Kidney glomerular epithelial cell (primary cell): ENCODE data around the gene FTO.

Experiments
- DNase-seq: peaks from one replicate; lab custom pipeline; 2025; lab: John Stamatoyannopoulos, UW

FTO gene

GRCh38 chr16:54055864-54056263, 351.9 kb downstream of the FTO start:
- no peak for DNase-seq

DNA sequence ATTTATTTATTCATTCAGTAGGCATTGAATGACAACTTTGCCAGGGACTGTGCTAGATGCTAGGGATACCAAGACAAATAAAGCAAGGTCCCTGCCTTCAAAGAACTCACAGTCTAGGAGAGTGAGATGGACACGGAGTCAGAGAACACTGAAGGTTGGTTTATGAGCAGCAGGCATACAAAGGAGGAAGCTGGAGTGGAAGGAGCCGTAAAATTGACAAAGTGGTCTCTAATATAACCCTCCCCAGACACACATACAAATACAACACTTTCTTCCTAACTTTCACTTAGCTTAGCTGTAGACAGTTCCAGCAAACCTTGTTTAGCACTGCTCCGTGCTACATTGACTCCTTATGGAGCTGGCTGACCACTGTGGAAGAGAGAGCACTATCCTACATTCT, 353.0 kb downstream of the FTO start:
- DNase-seq, result no peak

DNA sequence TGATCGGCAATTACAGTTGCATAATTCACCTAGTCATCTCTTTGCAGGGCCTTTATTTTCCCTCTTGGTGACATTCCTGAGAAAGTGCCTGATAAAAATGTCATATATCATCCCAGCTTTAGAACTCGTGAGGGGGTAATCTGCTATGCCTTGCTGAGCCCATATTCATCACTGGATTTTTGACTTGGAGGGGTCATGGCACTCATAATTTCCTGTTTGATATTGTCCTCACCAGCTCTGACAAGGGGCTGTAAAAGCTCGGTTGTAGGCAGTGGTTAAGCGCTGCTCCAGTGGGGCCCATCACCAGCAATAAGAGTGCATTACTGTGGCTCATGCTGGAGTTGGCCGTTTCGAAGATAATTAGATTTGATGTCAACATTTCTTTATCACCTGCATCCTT, 355.4 kb downstream of the FTO start:
- DNase-seq, result no peak

DNA sequence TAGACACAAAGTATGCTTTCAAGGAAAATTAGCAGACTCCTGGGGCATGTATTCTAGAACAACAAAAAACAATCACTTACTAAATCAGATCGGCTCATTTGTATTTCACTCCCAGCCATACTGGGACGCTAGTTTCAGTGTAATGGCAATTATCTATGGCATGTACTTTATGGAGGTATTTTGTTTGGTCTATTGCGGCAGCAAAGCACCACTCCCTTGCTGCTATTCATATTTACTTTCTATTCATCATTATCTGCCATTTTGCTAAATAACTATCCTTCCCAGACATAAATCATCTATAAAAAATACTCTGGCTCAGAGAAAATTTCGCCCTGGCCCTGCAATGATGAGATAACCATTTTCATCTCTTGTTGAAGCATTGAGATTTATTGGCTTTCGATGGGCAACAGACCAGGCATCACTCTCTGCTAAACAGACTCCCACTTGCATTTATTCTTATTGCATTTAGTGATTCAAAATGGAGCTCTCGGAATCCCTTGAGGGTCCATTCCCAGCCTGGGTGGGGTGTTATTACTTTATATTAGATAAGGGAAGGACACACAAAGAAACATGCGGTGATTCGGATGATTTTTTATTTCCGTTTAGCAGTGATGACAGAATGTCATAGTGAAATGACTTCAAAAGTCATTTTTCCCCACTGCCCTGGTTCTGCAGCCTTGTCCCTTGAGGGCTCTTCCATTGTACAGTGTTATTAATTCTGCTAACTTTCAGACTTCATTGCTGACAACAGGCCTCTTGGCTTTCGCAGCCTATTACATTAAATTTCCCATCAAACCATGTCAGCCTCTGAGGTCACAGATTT, 356.9 kb downstream of the FTO start:
- no peak for DNase-seq

DNA sequence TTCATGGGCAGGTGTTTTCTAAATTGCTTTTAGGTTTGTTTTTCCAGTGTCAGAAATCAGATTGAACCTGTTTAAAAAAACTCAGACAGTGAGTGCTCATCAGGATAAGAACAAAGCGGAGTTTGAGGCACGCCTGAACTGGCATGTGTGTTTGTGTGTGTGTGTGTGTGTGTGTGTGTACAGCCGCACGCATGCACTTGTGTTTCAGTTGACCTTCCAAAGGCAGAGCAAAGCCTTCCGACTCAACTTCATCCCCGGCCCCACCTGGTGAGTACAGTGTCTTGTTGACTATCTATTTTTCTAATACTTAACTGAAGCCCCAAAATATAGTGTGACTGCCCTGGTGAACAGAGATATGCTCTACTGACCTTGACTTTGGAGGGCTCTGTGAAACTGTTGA, 357.5 kb downstream of the FTO start:
- no peak for DNase-seq

- no peak for DNase-seq
These were observed 358.7 kb downstream of the FTO start for GRCh38 chr16:54062361-54063278.

GRCh38 chr16:54063279-54063773, 359.4 kb downstream of the FTO start:
- DNase-seq, result no peak

- DNase-seq, result no peak
These were observed 362.6 kb downstream of the FTO start for GRCh38 chr16:54066451-54067105.

DNA sequence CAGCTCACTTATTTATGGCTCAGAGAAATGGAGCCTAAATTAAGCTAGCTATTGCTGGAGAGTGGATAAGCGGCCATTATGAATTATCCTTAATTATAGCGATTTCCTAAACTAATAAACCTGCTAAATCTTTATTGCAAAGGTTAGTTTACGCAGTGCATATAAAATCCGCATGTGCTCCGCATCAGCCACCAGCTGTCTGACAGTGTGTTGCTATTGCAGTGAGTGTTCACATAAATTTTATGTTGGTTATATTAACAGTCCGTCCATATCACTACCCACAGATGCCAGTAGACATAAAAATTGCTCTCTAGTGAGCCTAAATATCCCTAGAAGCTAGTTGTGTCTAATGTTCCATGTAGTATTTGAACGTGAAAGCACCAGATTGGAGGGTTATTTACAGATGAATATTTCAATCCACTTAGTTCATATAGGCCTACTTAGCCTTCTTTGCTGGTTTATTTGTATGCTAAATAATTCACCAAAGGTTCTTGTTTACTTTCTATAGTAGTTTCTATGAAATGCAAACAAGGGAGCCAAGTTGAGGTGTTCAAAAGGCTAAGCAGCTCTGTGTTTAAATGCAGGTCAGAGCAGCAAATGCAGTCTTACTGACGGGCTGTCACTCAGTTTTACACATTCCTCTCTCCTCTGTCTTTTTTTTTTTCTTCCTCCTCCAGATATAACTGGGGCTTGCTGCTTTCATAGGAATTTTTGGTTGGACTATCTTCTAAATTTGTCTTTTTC, 363.5 kb downstream of the FTO start:
- DNase-seq, result no peak

GRCh38 chr16:54068212-54068611, 364.3 kb downstream of the FTO start:
- DNase-seq, result no peak

DNA sequence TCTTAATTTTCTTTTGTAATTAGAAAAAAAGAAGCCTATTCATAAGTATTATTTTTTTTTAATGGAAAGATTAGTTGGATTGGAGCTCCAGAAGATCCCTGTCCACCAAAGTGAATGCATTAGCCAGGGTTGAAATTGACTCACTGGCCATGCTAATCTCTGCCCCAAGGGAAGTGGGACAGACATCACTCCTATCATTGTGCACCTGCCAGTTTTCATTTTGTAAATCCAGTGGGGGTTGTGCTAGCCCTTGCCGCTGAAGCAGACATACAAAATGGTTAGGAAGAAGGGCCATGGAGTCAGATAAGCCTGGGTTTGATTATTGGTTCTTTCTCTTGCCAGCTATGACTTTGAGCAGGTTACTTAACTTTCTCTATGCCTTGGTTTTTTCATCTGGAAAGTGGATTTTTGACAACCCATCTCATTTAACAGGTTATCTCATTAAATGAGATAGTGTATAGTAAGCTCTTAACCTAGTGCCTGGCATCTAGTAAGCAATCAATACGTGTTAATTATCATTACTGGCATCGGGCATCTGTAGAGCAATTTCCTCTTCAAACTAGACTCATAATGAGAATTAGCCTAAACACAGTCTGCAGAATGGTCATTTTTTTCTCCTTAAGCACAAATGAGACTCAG, 365.8 kb downstream of the FTO start:
- no peak for DNase-seq

- no peak for DNase-seq
These were observed 366.9 kb downstream of the FTO start for GRCh38 chr16:54070789-54071343.

DNA sequence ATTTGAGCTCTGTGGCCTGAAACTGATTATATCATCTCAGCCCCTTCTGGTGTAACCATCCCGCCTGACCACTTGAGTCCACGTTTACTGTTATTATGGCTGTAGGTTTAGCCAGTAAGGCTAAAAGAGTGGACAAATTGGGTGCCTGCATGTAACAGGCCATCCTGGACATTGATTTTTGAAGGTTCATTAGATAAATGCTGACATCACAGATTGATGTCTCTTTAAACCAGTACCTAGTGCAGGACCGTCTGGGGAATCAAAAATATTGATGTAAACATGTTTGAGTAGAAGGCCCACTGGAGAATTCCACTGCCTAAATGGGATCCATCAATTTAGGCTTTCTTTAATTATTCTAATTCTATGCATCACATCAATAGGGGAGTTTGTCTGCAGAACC, 367.6 kb downstream of the FTO start:
- no peak for DNase-seq

- DNase-seq, result no peak
These were observed 368.3 kb downstream of the FTO start for GRCh38 chr16:54072237-54072636.

DNA sequence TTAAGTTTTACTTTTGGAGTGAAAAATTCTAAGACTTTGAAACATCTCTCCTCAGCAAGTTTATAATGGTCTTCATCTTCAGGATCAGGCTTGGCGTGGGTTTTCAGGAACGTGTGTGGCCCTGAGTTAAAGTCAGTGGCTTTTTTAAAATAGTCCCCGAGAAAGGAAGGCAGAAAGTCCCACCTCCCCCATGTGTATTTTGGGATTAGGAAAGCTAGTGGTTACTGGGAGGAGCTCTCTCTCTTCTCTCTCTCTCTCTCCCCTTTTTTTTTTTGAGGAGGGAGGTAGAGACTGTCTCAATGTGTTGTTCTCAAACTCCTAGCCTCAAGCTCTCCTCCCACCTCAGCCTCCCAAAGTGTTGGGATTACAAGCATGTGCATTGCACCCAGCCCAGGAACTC, 369.4 kb downstream of the FTO start:
- no peak for DNase-seq

- no peak for DNase-seq
These were observed 371.5 kb downstream of the FTO start for GRCh38 chr16:54075446-54075845.

DNA sequence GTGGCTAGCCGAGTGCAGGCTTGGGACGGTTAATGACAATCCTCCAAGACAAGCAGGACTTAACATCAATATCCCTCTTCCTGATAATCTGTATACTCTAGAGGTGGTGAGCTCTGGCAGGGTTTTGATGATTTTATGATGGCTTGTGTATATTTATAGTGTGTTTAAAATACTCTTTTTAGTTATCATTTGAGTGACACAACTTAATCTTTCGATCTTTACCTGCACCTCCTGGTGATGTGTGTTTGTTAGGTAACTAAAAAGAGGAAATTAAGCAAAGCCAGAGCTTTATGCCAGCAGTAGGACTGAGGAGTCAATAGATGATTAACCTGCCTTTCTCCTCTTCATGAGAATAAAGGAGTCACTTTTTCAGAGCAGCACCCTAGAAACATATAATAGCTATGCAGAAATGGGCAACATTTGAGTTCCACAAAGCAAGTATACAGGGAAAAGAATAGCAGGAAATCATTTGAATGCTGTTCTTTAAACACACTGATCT, 372.1 kb downstream of the FTO start:
- DNase-seq, result peak; percentile 2

DNA sequence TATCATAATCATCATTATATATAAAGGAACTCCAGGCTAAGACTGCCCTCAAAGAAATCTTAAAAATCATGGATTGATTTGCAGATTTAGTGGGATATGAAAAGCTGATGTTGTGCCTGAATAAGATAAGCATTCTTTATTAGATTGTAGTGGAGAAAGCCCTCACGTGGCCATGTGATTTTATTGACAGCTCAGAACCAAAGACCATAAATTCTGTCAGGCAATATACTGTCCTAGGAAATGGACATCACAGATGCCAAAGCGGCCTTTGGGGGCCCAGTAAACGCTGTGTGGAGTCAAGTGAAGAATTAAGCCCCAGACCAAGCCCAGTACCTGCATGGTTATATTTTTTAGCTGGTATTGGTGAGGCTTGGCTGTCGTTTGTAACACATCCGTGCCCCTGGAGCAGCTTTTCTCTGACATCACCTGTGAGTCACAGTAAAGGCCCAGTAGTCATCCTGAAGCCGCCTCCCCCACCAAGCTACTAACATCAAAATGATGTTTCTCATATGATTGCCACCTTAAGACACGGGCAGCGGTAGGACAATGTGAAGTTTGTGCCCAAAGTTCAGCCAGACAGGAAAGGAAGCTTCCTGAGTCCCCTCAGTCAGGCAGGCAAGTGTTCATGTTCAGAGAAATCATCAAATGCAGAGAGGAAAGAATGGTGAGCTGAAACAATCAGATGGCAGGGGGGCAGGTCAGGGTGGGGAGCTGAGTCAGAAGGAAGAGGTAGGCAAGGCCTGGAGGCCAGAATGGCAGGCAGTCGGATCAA, 373.3 kb downstream of the FTO start:
- DNase-seq, result peak; percentile 47

DNA sequence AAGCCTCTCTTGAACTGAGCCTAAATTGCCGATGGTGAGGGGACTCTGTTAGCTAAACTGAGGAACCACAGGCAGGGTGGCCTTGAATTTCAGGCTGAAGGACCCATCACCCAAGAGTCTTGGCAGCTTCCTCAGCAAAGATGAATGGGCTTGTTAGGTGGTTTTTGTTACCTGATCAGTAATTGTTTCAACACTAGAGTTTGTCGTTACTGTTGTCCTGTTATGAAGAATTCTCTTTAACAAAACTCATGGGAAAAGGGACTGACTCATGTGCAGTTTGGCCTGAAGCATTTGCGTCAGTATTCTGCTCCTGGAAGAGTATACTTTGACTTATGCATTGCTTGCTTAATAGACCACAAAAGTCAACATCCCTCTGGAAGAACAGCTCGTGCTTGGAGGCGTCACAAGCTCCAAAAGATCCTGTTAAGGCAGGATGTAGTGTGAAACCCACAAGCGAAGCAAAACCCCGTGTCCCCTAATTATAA, 376.6 kb downstream of the FTO start:
- DNase-seq, result peak; percentile 74

DNA sequence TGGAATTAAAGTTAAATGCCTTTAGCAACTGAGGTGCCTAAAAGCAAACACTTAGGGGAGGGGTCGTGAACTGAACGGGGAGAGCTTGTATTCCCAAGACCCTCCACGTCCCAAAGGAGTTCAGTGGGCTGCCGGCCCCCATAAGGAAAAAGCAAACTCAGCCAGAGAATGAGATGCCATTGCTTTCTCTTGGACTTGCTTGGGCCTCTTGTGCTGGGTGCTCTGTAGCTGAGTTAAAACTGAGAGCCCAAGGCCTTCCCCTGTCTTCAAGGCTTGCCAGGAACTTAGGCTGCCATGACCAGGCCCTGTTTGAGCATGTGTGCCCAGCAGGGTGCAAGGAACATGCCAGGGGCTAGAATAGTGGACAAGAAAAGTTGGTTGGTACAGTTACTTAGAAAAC, 382.8 kb downstream of the FTO start:
- DNase-seq, result no peak
